CD4-positive, alpha-beta T cell treated with Interleukin-1 beta for 1 hour (primary cell): ENCODE results near the gene MRPL10.

ENCODE experiments used
- DNase-seq, 2 donors: peaks; one replicate each; pipeline ENCODE4 v3.0.0-alpha.2; 2020 to 2022

The MRPL10 gene

GRCh38 chr17:47857551-47858455 lies 26.5 kb upstream of the MRPL10 start:
- DNase-seq = no peak

- no peak for DNase-seq
These were observed 25.5 kb upstream of the MRPL10 start for GRCh38 chr17:47856830-47857229.

GRCh38 chr17:47855737-47856136 lies 24.4 kb upstream of the MRPL10 start:
- no peak for DNase-seq

- no peak for DNase-seq
These were observed 22.3 kb upstream of the MRPL10 start for GRCh38 chr17:47853616-47854015.

GRCh38 chr17:47852113-47852949 lies 21.0 kb upstream of the MRPL10 start:
- DNase-seq = no peak

GRCh38 chr17:47851764-47852112 lies 20.4 kb upstream of the MRPL10 start:
- no peak for DNase-seq

GRCh38 chr17:47850692-47851573 lies 19.6 kb upstream of the MRPL10 start, which contains the start of gene SP6:
SP6 (minus strand) TSS chr17:47851163; CDS start chr17:47848429, 2,734 bp downstream.
- DNase-seq = peak; percentile 49 to 61

GRCh38 chr17:47850373-47850691 lies 19.0 kb upstream of the MRPL10 start:
- DNase-seq = no peak

- DNase-seq = no peak
These were observed 16.8 kb upstream of the MRPL10 start for GRCh38 chr17:47848198-47848513.

GRCh38 chr17:47847341-47848197 lies 16.2 kb upstream of the MRPL10 start:
- peak; percentile 27 to 32 for DNase-seq

- no peak for DNase-seq
These were observed 15.5 kb upstream of the MRPL10 start for GRCh38 chr17:47846716-47847340.

GRCh38 chr17:47845716-47846075 lies 14.4 kb upstream of the MRPL10 start:
- no peak for DNase-seq

GRCh38 chr17:47844814-47845715 lies 13.7 kb upstream of the MRPL10 start:
- no peak for DNase-seq

- no peak for DNase-seq
These were observed 12.9 kb upstream of the MRPL10 start for GRCh38 chr17:47844227-47844626.

- DNase-seq = no peak
These were observed 12.0 kb upstream of the MRPL10 start for GRCh38 chr17:47843391-47843730.

- DNase-seq = no peak
These were observed 10.3 kb upstream of the MRPL10 start for GRCh38 chr17:47841488-47842291.

- peak; percentile 87 to 89 for DNase-seq
These were observed 9.6 kb upstream of the MRPL10 start, which contains the start of gene SCRN2 for GRCh38 chr17:47840742-47841487. SCRN2 (minus strand) TSS chr17:47841273; CDS start chr17:47840843, 430 bp downstream.

GRCh38 chr17:47840001-47840741 lies 8.8 kb upstream of the MRPL10 start:
- DNase-seq = no peak
